ENCODE measurements around the gene PSRC1. TPM values are rescaled to one million over a fixed set of nuclear protein-coding genes. Genes with fewer than 3 reads are reported as not detected.

Gene PSRC1
- total RNA-seq, 2 experiments from 2014 or later, result 40.7 to 42.7 TPM

DNA sequence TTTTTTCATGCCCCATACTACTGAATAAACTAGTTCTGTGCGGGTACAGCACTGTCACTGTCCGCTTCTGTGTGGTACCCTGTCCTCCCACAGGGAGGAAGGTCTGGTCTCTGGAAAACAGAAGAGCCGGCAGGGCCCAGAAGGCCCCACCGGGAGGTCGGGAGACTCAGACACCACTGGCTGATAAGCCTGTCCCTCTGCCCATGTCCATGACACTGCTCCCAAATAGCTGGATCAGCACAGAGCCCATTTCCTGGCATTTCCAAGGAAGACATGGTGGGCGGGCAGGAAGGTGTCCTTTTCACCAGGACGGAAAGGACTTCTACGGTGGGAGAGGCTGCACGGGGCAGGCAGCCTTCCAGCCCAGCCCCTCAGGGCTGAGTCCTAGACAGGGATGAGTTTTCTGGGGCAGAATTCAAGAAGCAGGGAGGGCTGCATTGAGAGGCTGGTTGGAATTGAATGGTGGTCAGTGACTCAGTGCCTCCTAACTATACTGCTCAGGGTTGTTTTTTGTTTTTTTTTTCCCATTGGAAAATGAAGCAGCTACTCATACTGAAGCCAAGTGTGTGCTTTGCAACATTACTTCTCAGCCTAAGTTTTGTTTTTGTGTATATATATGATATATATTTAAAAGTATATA lies 7.1 kb downstream of the PSRC1 start:
- no peaks in the 10 kb centered on the region for H3K9me3 ChIP-seq (ENCODE audit: low read length)
- peaks cover 4% of the 10 kb centered on the region for H3K4me1 ChIP-seq (ENCODE audit: insufficient read depth, low read length, poor library complexity, severe bottlenecking)
- ChIA-PET CTCF (ENCODE audit: unreplicated experiment) (interaction anchor here (1.0 to 1.7 kb wide), 2 partner anchors 111 to 122 kb away, joined by 3 to 12 read pairs; partner anchors contain the start of gene SORT1), POLR2A (interaction anchor here (1.2 to 5.5 kb wide), 3 partner anchors 22 to 122 kb away, joined by 3 to 55 read pairs (median 5); partner anchors contain the start of gene SORT1)
- no peaks in the 10 kb centered on the region for H3K9me2 ChIP-seq (ENCODE audit: insufficient read depth, low read length)
- H2AFZ ChIP-seq (ENCODE audit: low read length), result no peak overlapping the region
- no peak for DNase-seq (ENCODE audit: low spot score)
- intact Hi-C loops (cut with micrococcal nuclease; ENCODE audit: unreplicated experiment), result no loop called here
- H3K4me3 ChIP-seq (ENCODE audit: low read depth, low read length, poor library complexity, severe bottlenecking), result no peak overlapping the region
- BruUV-seq (replicated peaks), result no TSS peak
- no peak overlapping the region for H3K27ac ChIP-seq (ENCODE audit: low read depth, low read length, poor library complexity, severe bottlenecking)
- no peak for TF ChIP-seq EZH2phosphoT487 (IDR thresholded peaks at IDR 0.05; ENCODE audit: borderline replicate concordance, low read depth, low read length)
- H3K36me3 ChIP-seq (ENCODE audit: insufficient read depth, low read length), result peaks cover 26% of the 10 kb centered on the region
- H3K79me2 ChIP-seq (ENCODE audit: insufficient read depth, low read depth, low read length), result no peaks in the 10 kb centered on the region
- H4K20me1 ChIP-seq (ENCODE audit: insufficient read depth, low read length), result no peaks in the 10 kb centered on the region
- H3K4me2 ChIP-seq (ENCODE audit: low read length), result no peak overlapping the region

DNA sequence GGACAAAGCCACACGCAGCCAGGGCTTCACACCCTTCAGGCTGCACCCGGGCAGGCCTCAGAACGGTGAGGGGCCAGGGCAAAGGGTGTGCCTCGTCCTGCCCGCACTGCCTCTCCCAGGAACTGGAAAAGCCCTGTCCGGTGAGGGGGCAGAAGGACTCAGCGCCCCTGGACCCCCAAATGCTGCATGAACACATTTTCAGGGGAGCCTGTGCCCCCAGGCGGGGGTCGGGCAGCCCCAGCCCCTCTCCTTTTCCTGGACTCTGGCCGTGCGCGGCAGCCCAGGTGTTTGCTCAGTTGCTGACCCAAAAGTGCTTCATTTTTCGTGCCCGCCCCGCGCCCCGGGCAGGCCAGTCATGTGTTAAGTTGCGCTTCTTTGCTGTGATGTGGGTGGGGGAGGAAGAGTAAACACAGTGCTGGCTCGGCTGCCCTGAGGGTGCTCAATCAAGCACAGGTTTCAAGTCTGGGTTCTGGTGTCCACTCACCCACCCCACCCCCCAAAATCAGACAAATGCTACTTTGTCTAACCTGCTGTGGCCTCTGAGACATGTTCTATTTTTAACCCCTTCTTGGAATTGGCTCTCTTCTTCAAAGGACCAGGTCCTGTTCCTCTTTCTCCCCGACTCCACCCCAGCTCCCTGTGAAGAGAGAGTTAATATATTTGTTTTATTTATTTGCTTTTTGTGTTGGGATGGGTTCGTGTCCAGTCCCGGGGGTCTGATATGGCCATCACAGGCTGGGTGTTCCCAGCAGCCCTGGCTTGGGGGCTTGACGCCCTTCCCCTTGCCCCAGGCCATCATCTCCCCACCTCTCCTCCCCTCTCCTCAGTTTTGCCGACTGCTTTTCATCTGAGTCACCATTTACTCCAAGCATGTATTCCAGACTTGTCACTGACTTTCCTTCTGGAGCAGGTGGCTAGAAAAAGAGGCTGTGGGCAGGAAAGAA lies 8.1 kb downstream of the PSRC1 start:
- Histone ChIP-seq H3K4me3 (ENCODE audit: low read depth, low read length, poor library complexity, severe bottlenecking) (no peak overlapping the region), H3K4me1 (ENCODE audit: insufficient read depth, low read length, poor library complexity, severe bottlenecking) (peaks cover 4% of the 10 kb centered on the region), H3K79me2 (ENCODE audit: insufficient read depth, low read depth, low read length) (no peaks in the 10 kb centered on the region), H3K27ac (ENCODE audit: low read depth, low read length, poor library complexity, severe bottlenecking) (no peak overlapping the region), H3K36me3 (ENCODE audit: insufficient read depth, low read length) (peaks cover 17% of the 10 kb centered on the region), H3K4me2 (ENCODE audit: low read length) (no peak overlapping the region), H3K9me3 (ENCODE audit: low read length) (no peaks in the 10 kb centered on the region), H4K20me1 (ENCODE audit: insufficient read depth, low read length) (no peaks in the 10 kb centered on the region), H3K9me2 (ENCODE audit: insufficient read depth, low read length) (no peaks in the 10 kb centered on the region), H2AFZ (ENCODE audit: low read length) (no peak overlapping the region)
- ChIA-PET POLR2A (no interaction called here), CTCF (ENCODE audit: unreplicated experiment) (no interaction called here)
- no TSS peak for BruUV-seq (replicated peaks)
- no peak for DNase-seq (ENCODE audit: low spot score)
- TF ChIP-seq EZH2phosphoT487 (IDR thresholded peaks at IDR 0.05; ENCODE audit: borderline replicate concordance, low read depth, low read length), result no peak
- TF ChIP-seq, protein P1, sequence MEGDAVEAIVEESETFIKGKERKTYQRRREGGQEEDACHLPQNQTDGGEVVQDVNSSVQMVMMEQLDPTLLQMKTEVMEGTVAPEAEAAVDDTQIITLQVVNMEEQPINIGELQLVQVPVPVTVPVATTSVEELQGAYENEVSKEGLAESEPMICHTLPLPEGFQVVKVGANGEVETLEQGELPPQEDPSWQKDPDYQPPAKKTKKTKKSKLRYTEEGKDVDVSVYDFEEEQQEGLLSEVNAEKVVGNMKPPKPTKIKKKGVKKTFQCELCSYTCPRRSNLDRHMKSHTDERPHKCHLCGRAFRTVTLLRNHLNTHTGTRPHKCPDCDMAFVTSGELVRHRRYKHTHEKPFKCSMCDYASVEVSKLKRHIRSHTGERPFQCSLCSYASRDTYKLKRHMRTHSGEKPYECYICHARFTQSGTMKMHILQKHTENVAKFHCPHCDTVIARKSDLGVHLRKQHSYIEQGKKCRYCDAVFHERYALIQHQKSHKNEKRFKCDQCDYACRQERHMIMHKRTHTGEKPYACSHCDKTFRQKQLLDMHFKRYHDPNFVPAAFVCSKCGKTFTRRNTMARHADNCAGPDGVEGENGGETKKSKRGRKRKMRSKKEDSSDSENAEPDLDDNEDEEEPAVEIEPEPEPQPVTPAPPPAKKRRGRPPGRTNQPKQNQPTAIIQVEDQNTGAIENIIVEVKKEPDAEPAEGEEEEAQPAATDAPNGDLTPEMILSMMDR (conservative IDR thresholded peaks at IDR 0.05; ENCODE audit: low read length), result no peak
- intact Hi-C loops (cut with micrococcal nuclease; ENCODE audit: unreplicated experiment), result no loop called here

DNA sequence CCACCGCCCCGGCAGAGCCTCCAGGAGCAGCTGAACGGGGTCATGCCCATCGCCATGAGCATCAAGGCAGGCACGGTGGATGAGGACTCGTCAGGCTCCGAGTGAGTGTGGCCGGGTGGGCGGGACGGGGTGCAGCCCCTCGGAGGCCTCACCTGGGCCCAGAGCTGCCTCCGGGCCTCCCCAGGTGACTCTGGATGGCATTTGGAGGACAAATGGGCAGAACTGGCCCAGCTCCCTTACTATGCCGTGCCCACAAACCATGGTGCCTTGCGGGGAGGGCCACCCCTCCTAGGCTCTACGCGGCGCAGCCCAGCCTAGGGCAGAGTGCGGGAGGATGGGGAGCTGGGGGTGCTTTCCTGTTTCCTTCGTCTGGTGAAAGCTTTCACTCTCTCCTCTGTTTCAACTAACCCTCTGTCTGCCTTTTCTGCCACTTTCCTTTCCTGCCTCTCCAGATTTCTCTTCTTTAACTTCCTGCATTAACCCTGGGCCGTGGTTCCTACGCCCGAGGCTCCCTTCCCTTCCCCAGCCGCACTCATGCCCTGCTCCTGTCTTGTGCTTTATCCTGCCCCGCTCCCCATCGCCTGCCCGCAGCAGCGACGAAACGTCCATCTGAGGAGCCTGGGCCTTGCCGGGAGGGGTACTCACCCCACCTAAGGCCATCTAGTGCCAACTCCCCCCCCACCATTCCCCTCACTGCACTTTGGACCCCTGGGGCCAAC lies 9.2 kb downstream of the PSRC1 start:
- Histone ChIP-seq H3K9me2 (ENCODE audit: insufficient read depth, low read length) (no peaks in the 10 kb centered on the region), H4K20me1 (ENCODE audit: insufficient read depth, low read length) (no peaks in the 10 kb centered on the region), H3K79me2 (ENCODE audit: insufficient read depth, low read depth, low read length) (no peaks in the 10 kb centered on the region), H2AFZ (ENCODE audit: low read length) (no peak overlapping the region), H3K27ac (ENCODE audit: low read depth, low read length, poor library complexity, severe bottlenecking) (no peak overlapping the region), H3K36me3 (ENCODE audit: insufficient read depth, low read length) (peaks cover 10% of the 10 kb centered on the region; the same call in 1 of the 2 replicates), H3K4me3 (ENCODE audit: low read depth, low read length, poor library complexity, severe bottlenecking) (no peak overlapping the region), H3K9me3 (ENCODE audit: low read length) (no peaks in the 10 kb centered on the region), H3K4me1 (ENCODE audit: insufficient read depth, low read length, poor library complexity, severe bottlenecking) (peaks cover 4% of the 10 kb centered on the region), H3K4me2 (ENCODE audit: low read length) (no peak overlapping the region)
- intact Hi-C loops (cut with micrococcal nuclease; ENCODE audit: unreplicated experiment), result no loop called here
- no peak for DNase-seq (ENCODE audit: low spot score)
- ChIA-PET CTCF (ENCODE audit: unreplicated experiment) (no interaction called here), POLR2A (interaction anchor here (0.6 kb wide), 1 partner anchor 221 kb away, joined by 4 read pairs; no protein-coding TSS in a partner anchor)
- TF ChIP-seq EZH2phosphoT487 (IDR thresholded peaks at IDR 0.05; ENCODE audit: borderline replicate concordance, low read depth, low read length), result no peak
- TF ChIP-seq, protein P1 (conservative IDR thresholded peaks at IDR 0.05; ENCODE audit: low read length), result no peak
- BruUV-seq (replicated peaks), result no TSS peak

All from OCI-LY7 (cell line).